B cell (primary cell): Measurements from ENCODE around the gene EIF4E2. TPM values are rescaled to one million over a fixed set of nuclear protein-coding genes. Genes with fewer than 3 reads are reported as not detected.

ENCODE experiments used
- ATAC-seq: fragments of 200-7000 bp; cut with Tn5 transposase; one replicate; pipeline ENCODE4 v1.10.0; 2021; ENCODE audit warnings: low read depth, mild to moderate bottlenecking, moderate number of reproducible peaks, moderate library complexity
- CTCF ChIA-PET: fragments of 350-600 bp; sonication (Branson Sonifier 250); formaldehyde crosslinking; loops from one replicate; lab custom pipeline; 2021; ENCODE audit warnings: antibody characterized with exemption, inconsistent platforms; lab: Charles Lee
- POLR2A ChIA-PET: fragments of 350-600 bp; sonication (Branson Sonifier 250); formaldehyde crosslinking; loops from one replicate; lab custom pipeline; 2021; ENCODE audit warnings: antibody characterized with exemption; lab: Charles Lee
- DNase-seq: peaks from one replicate; pipeline ENCODE4 v3.0.0; 2013
- H2AFZ ChIP-seq: 2 replicates; pipeline ENCODE4 v1.6.1; 2012; ENCODE audit warnings: mild to moderate bottlenecking, low read depth, low read length; ENCODE audit not compliant: insufficient read depth, poor library complexity, severe bottlenecking
- H3K27ac ChIP-seq, 2 donors: 1 replicate in 1 of 2; 2 replicates in 1 of 2; pipeline ENCODE4 v1.5.1; 2012 to 2013; ENCODE audit warnings: low read length in 2 of 2, mild to moderate bottlenecking in 2 of 2, moderate library complexity in 1 of 2
- H3K27me3 ChIP-seq, 4 experiments: fragments of 200-600 bp in 1 of 4; sonication (generic) in 1 of 4; replicated peaks in 1 of 4; 1 replicate in 2 of 4; 2 replicates in 2 of 4; pipeline versions ENCODE4 v1.6.1 to v1.7.0; 2013 to 2016; ENCODE audit warnings: low read length in 3 of 4, mild to moderate bottlenecking in 2 of 4, mixed read lengths in 1 of 4, moderate library complexity in 1 of 4; ENCODE audit not compliant: insufficient read depth in 4 of 4, control insufficient read depth in 3 of 4; ENCODE audit errors: control extremely low read depth in 1 of 4
- H3K36me3 ChIP-seq, 2 experiments: replicated peaks in 1 of 2; 1 replicate in 1 of 2; 2 replicates in 1 of 2; pipeline versions ENCODE4 v1.6.1 to v1.7.1; 2013; ENCODE audit warnings: low read length in 1 of 2; ENCODE audit not compliant: insufficient read depth in 2 of 2, control insufficient read depth in 1 of 2; ENCODE audit errors: control extremely low read depth in 1 of 2, extremely low read depth in 1 of 2
- H3K4me1 ChIP-seq, 2 donors: fragments of 200-600 bp in 1 of 2; sonication (generic) in 1 of 2; 1 replicate in 1 of 2; 2 replicates in 1 of 2; pipeline versions ENCODE4 v1.5.1 to v1.6.1; 2013 to 2017; ENCODE audit warnings: low read length in 2 of 2; ENCODE audit not compliant: control insufficient read depth in 2 of 2, insufficient read depth in 2 of 2
- H3K4me2 ChIP-seq: replicated peaks from 2 replicates; pipeline ENCODE3; 2012; ENCODE audit warnings: mild to moderate bottlenecking, low read depth, low read length; ENCODE audit not compliant: poor library complexity, severe bottlenecking
- H3K4me3 ChIP-seq, 5 experiments: fragments of 200-600 bp in 1 of 5; sonication (generic) in 1 of 5; 1 replicate in 3 of 5; 2 replicates in 2 of 5; pipeline versions ENCODE4 v1.5.1 to v1.7.0; 2011 to 2016; ENCODE audit warnings: low read length in 4 of 5, mild to moderate bottlenecking in 4 of 5, low read depth in 2 of 5, control low read depth in 1 of 5, moderate library complexity in 1 of 5; ENCODE audit not compliant: insufficient read depth in 1 of 5; ENCODE audit errors: control extremely low read depth in 1 of 5, extremely low read depth in 1 of 5
- H3K79me2 ChIP-seq: fragments of 200-600 bp; sonication (generic); one replicate; pipeline ENCODE4 v1.6.0; 2016; ENCODE audit warnings: low read length; ENCODE audit not compliant: control insufficient read depth, insufficient read depth
- H3K9ac ChIP-seq: fragments of 200-600 bp; sonication (generic); 2 replicates; pipeline ENCODE4 v1.6.1; 2017; ENCODE audit warnings: mild to moderate bottlenecking, low read length, moderate library complexity
- H3K9me3 ChIP-seq, 3 donors: one replicate each; pipeline versions ENCODE4 v1.6.1 to v1.7.1; 2013; ENCODE audit warnings: low read length in 2 of 3; ENCODE audit not compliant: control insufficient read depth in 2 of 3, insufficient read depth in 1 of 3; ENCODE audit errors: control extremely low read depth in 1 of 3
- H4K20me1 ChIP-seq: 2 replicates; pipeline ENCODE4 v1.6.0; 2012; ENCODE audit warnings: mild to moderate bottlenecking, low read length; ENCODE audit not compliant: insufficient read depth, control insufficient read depth, poor library complexity, severe bottlenecking
- H3K27ac Mint-ChIP-seq: one replicate; pipeline ENCODE4 v1.8.0; 2021; ENCODE audit warnings: mixed read lengths
- H3K27me3 Mint-ChIP-seq: one replicate; pipeline ENCODE4 v1.8.0; 2021; ENCODE audit warnings: mixed read lengths
- H3K4me1 Mint-ChIP-seq: one replicate; pipeline ENCODE4 v1.8.0; 2021; ENCODE audit warnings: mixed read lengths
- H3K4me3 Mint-ChIP-seq: one replicate; pipeline ENCODE4 v1.8.0; 2021; ENCODE audit warnings: mixed read lengths
- H3K9me3 Mint-ChIP-seq: one replicate; pipeline ENCODE4 v1.8.0; 2022; ENCODE audit warnings: mixed read lengths; ENCODE audit not compliant: insufficient read depth
- CTCF ChIP-seq: fragments of 200-600 bp; IDR thresholded peaks from one replicate; pipeline ENCODE4 v1.8.0; 2022; ENCODE audit warnings: antibody characterized with exemption, mild to moderate bottlenecking
- EZH2 ChIP-seq: IDR thresholded peaks from 2 replicates; pipeline ENCODE4 v1.6.1; 2012; ENCODE audit warnings: borderline replicate concordance, low read depth, mild to moderate bottlenecking, moderate library complexity, low read length; ENCODE audit not compliant: insufficient read depth, poor library complexity, severe bottlenecking
- WGBS: methylation state at CpG from one replicate; pipeline ENCODE4 v1.1.5; 2013; ENCODE audit warnings: missing lambda C conversion rate; ENCODE audit not compliant: insufficient coverage; 5-methylcytosine and 5-hydroxymethylcytosine counted together
- intact Hi-C: fragments of 100-400 bp; cut with micrococcal nuclease; formaldehyde crosslinking; loops from one replicate; pipeline ENCODE4 v1.10.0; 2022
- polyA plus RNA-seq: library from polyadenylated mRNA; depleted of rRNA; stranded (reverse); fragments of >200 nt; gene quantifications from 2 replicates; pipeline ENCODE4 v1.2.3, GENCODE V29; 2012
- total RNA-seq, 2 donors: library from RNA; stranded (reverse); fragments of 120-200 nt in 1 of 2; gene quantifications; 1 replicate in 1 of 2; 2 replicates in 1 of 2; pipeline versions ENCODE4 v1.2.3 to v1.2.4, GENCODE V29; 2013 to 2022

The EIF4E2 gene
- total and polyA plus RNA-seq, 2 donors (not counting 1 experiment from before 2014, with no cell fraction given), result 17.9 to 67.0 TPM

- H3K4me2 ChIP-seq, result no peak overlapping the region
- Mint-ChIP-seq H3K27me3 (no peaks in the 10 kb centered on the region), H3K9me3 (no peaks in the 10 kb centered on the region), H3K4me1 (no peaks in the 10 kb centered on the region), H3K4me3 (no peak overlapping the region), H3K27ac (no peak overlapping the region)
- H3K36me3 ChIP-seq, result peaks cover 2 to 48% of the 10 kb centered on the region in 2 experiments
- no peak for ATAC-seq
- no peak overlapping the region for H3K9ac ChIP-seq
- no peaks in the 10 kb centered on the region for H3K4me1 ChIP-seq
- no peaks in the 10 kb centered on the region for H3K9me3 ChIP-seq
- intact Hi-C loops, result no loop called here
- 100% methylated on average over 1 of the region's 1 CpG for WGBS
- H2AFZ ChIP-seq, result no peak overlapping the region
- H3K4me3 ChIP-seq, result no peak overlapping the region
- no peaks in the 10 kb centered on the region for H3K79me2 ChIP-seq
- TF ChIP-seq EZH2 (no peak), CTCF (no peak)
- DNase-seq, result no peak
- no peak overlapping the region for H3K27ac ChIP-seq
- POLR2A ChIA-PET, result no interaction called here
- no peaks in the 10 kb centered on the region for H4K20me1 ChIP-seq
- CTCF ChIA-PET, result no interaction called here
- H3K27me3 ChIP-seq, result no peaks in the 10 kb centered on the region
Measured at GRCh38 chr2:232575404-232575746, 24.9 kb downstream of the EIF4E2 start.

- H3K4me3 Mint-ChIP-seq, result no peak overlapping the region
- ATAC-seq (no peak), DNase-seq (no peak)
- TF ChIP-seq CTCF, result no peak
- no peak for TF ChIP-seq EZH2
- H3K27ac Mint-ChIP-seq, result no peak overlapping the region
- Histone ChIP-seq H3K4me2 (no peak overlapping the region), H3K4me1 (no peaks in the 10 kb centered on the region), H4K20me1 (no peaks in the 10 kb centered on the region), H3K9me3 (no peaks in the 10 kb centered on the region), H3K36me3 (peaks cover 0 to 53% of the 10 kb centered on the region in 2 experiments), H3K4me3 (no peak overlapping the region), H3K79me2 (no peaks in the 10 kb centered on the region), H2AFZ (no peak overlapping the region), H3K9ac (no peak overlapping the region), H3K27me3 (no peaks in the 10 kb centered on the region), H3K27ac (no peak overlapping the region)
- H3K9me3 Mint-ChIP-seq, result no peaks in the 10 kb centered on the region
- CTCF ChIA-PET, result no interaction called here
- POLR2A ChIA-PET, result no interaction called here
- intact Hi-C loops, result no loop called here
- peaks cover 3% of the 10 kb centered on the region for H3K4me1 Mint-ChIP-seq
- WGBS, result 100% methylated on average over 2 of the region's 2 CpGs
- H3K27me3 Mint-ChIP-seq, result no peaks in the 10 kb centered on the region
Measured at GRCh38 chr2:232576995-232577394, 26.5 kb downstream of the EIF4E2 start.
